K562 (cell line): ENCODE measurements around the gene UBE2U. TPM values are rescaled to one million over a fixed set of nuclear protein-coding genes. Genes with fewer than 3 reads are reported as not detected.

Experiments
- ATAC-seq: fragments of 200-7000 bp; cut with Tn5 transposase; 3 replicates; pipeline ENCODE4 v1.9.1; 2020; ENCODE audit warnings: moderate library complexity
- BruUV-seq: library from RNA; stranded (reverse); fragments of 400-500 nt; replicated peaks from 2 replicates; lab custom pipeline; 2021; lab: Mats Ljungman, UMichigan
- CTCF ChIA-PET: fragments of 300-600 bp; formaldehyde crosslinking; extraction: SDS; loops from one replicate; lab custom pipeline; 2021; ENCODE audit warnings: low intra/inter-chr PET ratio; lab: Yijun Ruan, JAX
- POLR2A ChIA-PET: fragments of 300-600, 350-650 bp; sonication (Branson Sonifier 250); formaldehyde crosslinking; extraction: SDS; loops from one replicate; lab custom pipeline; 2021; ENCODE audit warnings: antibody characterized with exemption, inconsistent platforms; lab: Yijun Ruan, JAX
- DNase-seq, 4 experiments: peaks; one replicate each; pipeline versions ENCODE4 v3.0.0 to v3.0.0-alpha.2; 2011 to 2018; ENCODE audit warnings: low spot score in 3 of 4, mixed read lengths in 3 of 4; ENCODE audit errors: extremely low read depth in 1 of 4
- FAIRE-seq: peaks from 2 replicates; lab custom pipeline; 2011; peaks lifted over from hg19 to GRCh38; lab: Jason Lieb, UNC
- H2AFZ ChIP-seq: 2 replicates; pipeline ENCODE4 v1.6.0; 2011; ENCODE audit warnings: low read depth, low read length, control low read depth, inconsistent platforms
- H3K27ac ChIP-seq: fragments of 200-600 bp; 3 replicates; pipeline ENCODE4 v1.8.0; 2011; ENCODE audit warnings: low read depth, mild to moderate bottlenecking, control low read depth, inconsistent platforms, low read length, moderate library complexity, mixed read lengths; ENCODE audit errors: extremely low read depth
- H3K27me3 ChIP-seq, 2 experiments: fragments of 300-600 bp in 1 of 2; 2 replicates in 1 of 2; 3 replicates in 1 of 2; pipeline versions ENCODE4 v1.6.0 to v1.8.0; 2011; ENCODE audit warnings: inconsistent platforms in 2 of 2, low read length in 2 of 2, mild to moderate bottlenecking in 1 of 2, mixed read lengths in 1 of 2, moderate library complexity in 1 of 2; ENCODE audit not compliant: control insufficient read depth in 2 of 2, insufficient read depth in 2 of 2
- H3K36me3 ChIP-seq: fragments of 300-600 bp; 3 replicates; pipeline ENCODE4 v1.8.0; 2011; ENCODE audit warnings: mild to moderate bottlenecking, low read length, inconsistent platforms; ENCODE audit not compliant: control insufficient read depth, insufficient read depth
- H3K4me1 ChIP-seq, 2 experiments: fragments of 200-600 bp in 1 of 2; replicated peaks in 1 of 2; 2 replicates in 1 of 2; 3 replicates in 1 of 2; pipeline versions ENCODE4 v1.5.1 to v1.8.0; 2011; ENCODE audit warnings: inconsistent platforms in 2 of 2, low read length in 2 of 2, mild to moderate bottlenecking in 1 of 2, mixed read lengths in 1 of 2, moderate library complexity in 1 of 2; ENCODE audit not compliant: control insufficient read depth in 2 of 2, insufficient read depth in 2 of 2
- H3K4me2 ChIP-seq: 2 replicates; pipeline ENCODE4 v1.6.1; 2011; ENCODE audit warnings: low read length, control low read depth, inconsistent platforms, mixed read lengths; ENCODE audit not compliant: insufficient read depth
- H3K4me3 ChIP-seq: fragments of 200-600 bp; sonication (generic), shearing (Covaris generic); 2 replicates; pipeline ENCODE4 v1.5.1; 2016; ENCODE audit warnings: control low read depth, inconsistent platforms
- H3K79me2 ChIP-seq: fragments of 200-600 bp; 3 replicates; pipeline ENCODE4 v1.8.0; 2011; ENCODE audit warnings: low read length, inconsistent platforms; ENCODE audit not compliant: control insufficient read depth, insufficient read depth
- H3K9ac ChIP-seq, 2 experiments: 2 replicates each; pipeline versions ENCODE4 v1.6.0 to v1.6.1; 2011; ENCODE audit warnings: low read depth in 2 of 2, low read length in 2 of 2, control low read depth in 1 of 2, inconsistent platforms in 1 of 2, mild to moderate bottlenecking in 1 of 2, mixed read lengths in 1 of 2; ENCODE audit not compliant: insufficient read depth in 1 of 2
- H3K9me1 ChIP-seq: one replicate; pipeline ENCODE4 v1.6.0; 2011; ENCODE audit warnings: inconsistent platforms, mild to moderate bottlenecking, low read length, moderate library complexity; ENCODE audit not compliant: control insufficient read depth, insufficient read depth
- H3K9me3 ChIP-seq: replicated peaks from 2 replicates; pipeline ENCODE4 v1.5.1; 2011; ENCODE audit warnings: low read depth, low read length, inconsistent platforms; ENCODE audit not compliant: control insufficient read depth, insufficient read depth
- H4K20me1 ChIP-seq: replicated peaks from 2 replicates; pipeline ENCODE4 v1.6.1; 2011; ENCODE audit warnings: low read length, inconsistent platforms, mixed read lengths; ENCODE audit not compliant: control insufficient read depth, insufficient read depth
- FOXK2 ChIP-seq, 2 experiments: fragments of 450-650 bp; IDR thresholded peaks in 1 of 2; conservative IDR thresholded peaks in 1 of 2; 2 replicates each; pipeline ENCODE4 v1.6.1; 2016; ENCODE audit warnings: low read depth in 2 of 2, mild to moderate bottlenecking in 1 of 2
- GTF3C2 ChIP-seq: IDR thresholded peaks from 3 replicates; pipeline ENCODE4 v1.6.1; 2011; ENCODE audit warnings: borderline replicate concordance, mild to moderate bottlenecking, moderate library complexity; ENCODE audit not compliant: insufficient read length; ENCODE audit errors: extremely low read depth
- NEUROD1 ChIP-seq: fragments of 150-350 bp; IDR thresholded peaks from 2 replicates; pipeline ENCODE4 v1.6.1; 2014; ENCODE audit warnings: borderline replicate concordance, low read length, low read depth; ENCODE audit not compliant: partially characterized antibody
- RBM25 ChIP-seq: fragments of 200-400 bp; formaldehyde crosslinking; IDR thresholded peaks from 2 replicates; pipeline ENCODE4 v1.6.1; 2018; ENCODE audit warnings: low read length, low read depth, moderate library complexity; ENCODE audit not compliant: severe bottlenecking
- ZNF41 ChIP-seq: fragments of 250-450 bp; sonication (Bioruptor Pico); conservative IDR thresholded peaks from 2 replicates; pipeline ENCODE4 v1.4.0; 2020; ENCODE audit warnings: mild to moderate bottlenecking
- WGBS: fragments of 100-300 bp; shearing (Covaris generic); methylation state at CpG from one replicate; pipeline ENCODE4 v1.1.6; 2016; ENCODE audit warnings: low coverage, mixed read lengths; ENCODE audit not compliant: insufficient coverage; ENCODE audit errors: missing lambda C conversion rate; 5-methylcytosine and 5-hydroxymethylcytosine counted together
- in situ Hi-C: fragments of 300-500 bp; cut with MboI; formaldehyde crosslinking; loops from 4 replicates; pipeline ENCODE4 v1.15.0; 2018; ENCODE audit warnings: inconsistent platforms, mixed read lengths
- intact Hi-C: fragments of 100-400 bp; cut with micrococcal nuclease; formaldehyde crosslinking; loops from 2 replicates; pipeline ENCODE4 v1.14.2; 2022
- polyA plus RNA-seq, 8 experiments: library from polyadenylated mRNA; depleted of rRNA in 4 of 8; stranded (reverse) in 5 of 8; unstranded in 3 of 8; fragments of >200 nt; fragmentation: Nextera tagmentation in 2 of 8; fragmentation: Illumina TruSeq in 1 of 8; extraction: Ambion mirVana in 2 of 8; extraction: Trizol in 1 of 8; gene quantifications; 2 replicates each; pipeline versions ENCODE4 v1.2.1 to v1.2.3, GENCODE V29; 2011 to 2014; ENCODE audit warnings: inconsistent platforms in 1 of 8, missing spikeins in 1 of 8
- total RNA-seq, 7 experiments: library from RNA; depleted of rRNA in 6 of 7; stranded (reverse); fragments of >200 nt in 6 of 7; fragmentation: Illumina TruSeq in 2 of 7; extraction: Trizol in 2 of 7; gene quantifications; 2 replicates each; pipeline versions ENCODE4 v1.2.1 to v1.2.3, GENCODE V29; 2011 to 2021; ENCODE audit warnings: low replicate concordance in 1 of 7

Gene UBE2U
- total and polyA plus RNA-seq, 9 of the 15 experiments (the other 6 are each of a cell fraction or from before 2014, with no cell fraction given) = not detected

- H3K4me2 ChIP-seq = no peak overlapping the region
- no peaks in the 10 kb centered on the region for H3K36me3 ChIP-seq
- H4K20me1 ChIP-seq = no peaks in the 10 kb centered on the region
- H3K9ac ChIP-seq = no peak overlapping the region
- intact Hi-C loops (no loop called here), in situ Hi-C loops (no loop called here)
- ChIA-PET CTCF (no interaction called here), POLR2A (no interaction called here)
- no peaks in the 10 kb centered on the region for H3K27me3 ChIP-seq
- FAIRE-seq = no peak
- no peak for DNase-seq
- H2AFZ ChIP-seq = no peak overlapping the region
- no TSS peak for BruUV-seq
- no peak overlapping the region for H3K27ac ChIP-seq
- no peak for ATAC-seq
- no peaks in the 10 kb centered on the region for H3K9me3 ChIP-seq
- H3K4me1 ChIP-seq = no peaks in the 10 kb centered on the region
- H3K4me3 ChIP-seq = no peak overlapping the region
- WGBS = 0% methylated on average over 1 of the region's 1 CpG
- H3K79me2 ChIP-seq = no peaks in the 10 kb centered on the region
- no peak for TF ChIP-seq ZNF41
- TF ChIP-seq NEUROD1 = no peak
- no peak for TF ChIP-seq FOXK2 (conservative IDR thresholded peaks at IDR 0.05 in 1 of 2, IDR thresholded peaks at IDR 0.05 in 1 of 2; ENCODE audit: low read depth in 2 of 2)
- TF ChIP-seq GTF3C2 = no peak
- peak; percentile 81 for TF ChIP-seq RBM25
- no peaks in the 10 kb centered on the region for H3K9me1 ChIP-seq
Observed at GRCh38 chr1:64235910-64236309, 32.5 kb downstream of the UBE2U start.
